GF-D8 (cell line): ENCODE results near the gene UTP25.

Source experiments
- DNase-seq: peaks from one replicate; lab custom pipeline; 2025; lab: John Stamatoyannopoulos, UW

The UTP25 gene

DNA sequence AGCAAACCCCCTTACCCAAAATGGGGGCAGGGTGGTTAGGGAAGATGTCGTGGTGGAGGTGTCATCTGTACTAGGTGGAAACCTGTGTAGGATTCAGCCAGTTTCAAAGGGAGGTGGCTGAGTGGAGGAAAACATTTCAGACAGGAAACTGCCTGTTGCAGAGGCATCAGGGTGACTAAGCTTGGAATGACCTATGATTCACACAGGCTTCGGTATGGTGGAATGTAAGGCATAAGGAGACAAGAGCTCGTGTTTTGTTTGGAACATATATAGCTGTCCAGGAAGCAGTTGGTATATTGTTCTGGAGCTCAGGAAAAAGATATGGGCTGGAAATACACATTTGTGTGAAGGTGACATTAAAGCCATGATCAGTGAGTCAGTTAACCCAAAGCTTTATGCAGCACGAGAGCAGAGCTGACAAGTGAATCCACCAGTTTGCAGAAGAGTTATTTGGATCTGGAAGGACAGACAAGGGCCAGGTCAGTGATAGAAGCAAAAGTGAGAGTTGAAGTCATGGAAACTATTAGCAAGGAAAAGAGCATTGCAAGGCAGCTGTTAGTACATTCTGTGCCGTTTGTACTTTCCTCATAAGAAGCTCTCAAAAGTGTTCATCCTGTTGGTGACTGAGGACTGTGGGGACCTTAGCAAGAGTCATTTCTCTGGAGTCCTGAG lies 12.2 kb downstream of the UTP25 start:
- no peak for DNase-seq

DNA sequence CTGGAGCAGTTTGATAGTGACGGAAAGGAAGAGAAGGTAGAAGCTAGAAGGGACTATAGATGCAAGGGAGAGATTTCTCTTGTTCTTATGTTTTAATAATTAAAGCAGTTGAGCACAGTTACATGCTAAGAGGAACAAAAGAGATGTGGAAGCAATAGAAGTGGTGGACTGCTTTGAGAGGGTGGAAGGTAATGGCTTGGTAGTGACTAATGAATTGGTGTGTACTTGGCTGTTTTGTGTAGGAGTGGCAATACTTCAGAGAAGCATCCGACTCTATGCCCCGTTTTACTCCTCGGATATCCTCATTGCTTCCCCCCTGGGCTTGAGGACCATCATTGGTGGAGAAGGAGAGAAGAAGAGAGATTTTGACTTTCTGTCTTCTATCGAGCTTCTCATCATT lies 12.8 kb downstream of the UTP25 start:
- no peak for DNase-seq

DNA sequence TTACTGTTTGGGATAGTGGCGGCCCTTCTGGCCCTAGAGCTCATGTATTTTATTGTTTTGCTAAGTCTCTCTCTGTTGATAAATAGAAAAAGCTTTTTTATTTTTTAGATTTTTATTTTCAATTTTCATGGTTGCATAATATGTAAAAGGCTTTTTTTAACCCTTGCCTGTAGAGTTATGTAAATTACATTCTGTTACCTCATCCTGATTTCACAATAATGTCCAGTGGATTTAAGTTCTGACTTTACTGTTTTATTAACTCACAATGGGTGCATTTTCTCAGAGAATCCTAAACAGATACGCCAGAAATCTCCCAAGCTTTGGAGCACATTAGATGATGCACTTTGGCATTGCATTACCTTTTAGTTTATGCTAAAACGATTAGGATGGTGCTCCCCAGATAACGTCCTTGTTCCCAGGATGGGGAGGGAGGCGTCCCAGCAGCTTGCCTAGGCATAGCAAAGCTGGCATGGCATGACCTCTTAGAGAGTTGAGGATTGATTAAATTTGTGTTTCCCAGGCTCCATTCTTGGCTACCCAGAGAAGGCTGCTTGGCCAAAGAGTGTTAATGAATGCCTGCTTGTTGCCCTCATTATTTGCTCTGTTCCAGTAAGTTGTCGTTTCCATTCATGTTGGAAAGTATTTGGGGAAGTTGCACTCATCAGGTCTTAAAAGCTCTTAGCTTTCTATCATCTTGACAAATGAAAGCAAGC lies 17.1 kb downstream of the UTP25 start:
- no peak for DNase-seq

DNA sequence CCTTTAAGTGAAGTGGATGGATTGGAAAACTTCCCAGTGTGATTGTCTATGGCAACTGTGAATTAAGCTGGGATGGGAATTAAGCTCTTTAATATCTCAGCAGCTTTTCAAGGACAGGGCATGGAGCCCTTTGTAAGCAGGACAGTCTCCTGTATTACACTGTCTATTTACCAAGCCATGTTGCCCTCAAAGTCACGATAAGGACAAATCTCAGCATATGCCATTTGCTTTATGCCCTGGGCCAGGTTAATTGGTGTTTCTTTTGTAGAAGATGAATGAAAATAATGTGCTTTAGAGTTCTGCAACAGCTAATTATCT lies 17.6 kb downstream of the UTP25 start:
- DNase-seq: no peak

DNA sequence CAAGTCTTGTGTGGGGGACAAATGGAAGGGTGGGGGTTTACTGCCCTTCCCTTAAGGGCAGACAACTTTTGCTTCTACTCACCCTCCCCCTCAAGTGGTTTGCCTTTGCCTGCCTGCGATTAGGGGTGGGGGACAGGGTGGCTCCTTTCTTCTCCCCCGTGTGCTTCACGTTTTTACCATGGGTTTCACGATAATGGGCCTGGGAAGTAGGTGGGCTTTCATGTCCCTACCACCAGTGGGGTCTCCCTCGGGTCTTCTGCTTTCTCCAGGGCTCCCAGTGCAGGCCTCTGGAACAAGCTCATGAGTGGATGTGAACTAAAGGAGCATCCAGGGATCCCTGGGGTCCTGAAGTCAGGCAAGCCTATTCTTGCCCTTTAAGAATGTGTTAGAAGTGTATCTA lies 21.6 kb downstream of the UTP25 start:
- no peak for DNase-seq

DNA sequence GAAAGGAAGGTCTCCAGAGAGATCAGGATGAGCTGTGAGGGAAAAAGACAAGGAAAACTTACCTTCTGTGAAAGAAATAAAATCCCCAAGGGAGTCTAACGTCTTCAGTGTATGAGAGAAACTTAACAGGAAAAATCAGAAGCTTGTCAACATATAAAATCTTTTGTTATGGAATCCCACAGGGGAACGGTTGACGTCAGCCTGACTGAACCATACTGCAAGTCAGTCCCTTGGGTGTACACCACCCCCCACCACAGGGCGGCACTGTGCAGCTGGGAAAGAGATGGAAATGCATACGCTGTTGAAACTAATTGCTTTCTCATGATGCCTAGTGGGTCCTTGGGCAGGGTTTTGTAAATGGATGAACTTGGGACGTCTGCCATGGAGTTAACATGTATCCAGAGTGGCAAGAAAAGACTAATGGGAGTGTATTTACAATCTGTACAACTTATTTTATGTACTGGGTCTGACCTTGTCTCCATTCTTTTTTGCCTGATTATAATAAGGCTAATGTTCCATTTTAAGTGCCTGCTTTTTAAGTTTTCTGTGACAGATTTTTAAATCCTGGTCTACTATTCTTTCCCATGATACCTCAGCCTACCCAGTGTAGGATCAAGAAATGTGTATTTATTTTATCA lies 22.7 kb downstream of the UTP25 start:
- DNase-seq: no peak

DNA sequence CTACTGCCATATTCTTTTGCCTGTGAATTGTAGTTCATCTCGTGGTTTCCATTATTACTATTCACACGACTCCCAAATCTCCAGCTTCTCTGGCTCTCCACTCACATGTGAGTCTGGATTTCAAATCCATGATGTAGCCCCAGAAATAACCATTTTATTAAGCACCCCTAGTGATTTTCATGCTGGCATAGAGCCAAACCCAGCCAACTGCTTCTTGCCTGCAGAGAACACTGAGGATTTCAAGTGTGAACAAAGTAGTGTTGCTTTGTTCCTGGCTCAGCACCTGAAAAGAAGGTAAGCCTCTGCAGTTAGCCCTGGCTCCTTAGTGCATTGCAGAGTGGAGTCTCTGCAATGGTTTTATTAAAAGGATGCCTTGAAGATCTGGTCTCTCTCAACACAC lies 25.9 kb downstream of the UTP25 start:
- DNase-seq: no peak

DNA sequence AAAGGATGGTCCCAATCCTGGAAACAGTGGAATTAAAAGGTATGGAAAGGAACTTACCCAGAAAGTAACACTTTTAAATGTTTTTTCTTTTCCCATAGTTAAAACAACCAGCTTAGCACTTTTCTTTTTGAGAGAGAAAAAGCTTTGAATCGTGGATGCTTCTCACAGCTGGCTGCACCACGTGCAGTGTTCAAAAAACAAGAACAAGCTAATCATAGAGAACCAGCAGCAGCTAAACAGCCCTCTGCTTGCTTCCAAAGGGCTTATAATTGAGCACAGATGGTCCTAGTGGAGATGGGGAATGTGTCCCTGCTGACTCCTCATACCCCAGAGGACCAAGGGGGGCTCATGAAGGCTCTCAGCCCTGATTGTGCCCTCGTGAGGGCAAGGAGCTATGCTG lies 26.4 kb downstream of the UTP25 start:
- no peak for DNase-seq

DNA sequence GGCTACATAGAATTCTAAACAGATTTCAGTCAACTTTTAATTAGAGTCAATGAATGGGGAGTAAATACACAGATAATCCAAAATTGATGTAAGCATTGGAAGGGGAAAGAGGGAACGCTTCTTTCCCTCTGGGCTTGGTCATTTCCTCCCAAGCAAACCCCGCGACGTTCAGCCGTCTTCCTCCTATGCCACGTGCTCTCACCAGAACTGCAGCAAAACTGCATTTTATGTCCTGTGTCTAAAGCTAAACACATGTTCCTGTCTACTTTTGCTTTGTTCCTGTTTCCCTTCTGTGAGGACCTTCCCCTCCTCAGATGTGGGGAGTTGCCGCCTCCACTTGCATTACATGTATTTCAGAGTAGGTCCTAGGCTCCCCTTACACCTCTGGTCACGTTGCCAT lies 27.2 kb downstream of the UTP25 start:
- no peak for DNase-seq

DNA sequence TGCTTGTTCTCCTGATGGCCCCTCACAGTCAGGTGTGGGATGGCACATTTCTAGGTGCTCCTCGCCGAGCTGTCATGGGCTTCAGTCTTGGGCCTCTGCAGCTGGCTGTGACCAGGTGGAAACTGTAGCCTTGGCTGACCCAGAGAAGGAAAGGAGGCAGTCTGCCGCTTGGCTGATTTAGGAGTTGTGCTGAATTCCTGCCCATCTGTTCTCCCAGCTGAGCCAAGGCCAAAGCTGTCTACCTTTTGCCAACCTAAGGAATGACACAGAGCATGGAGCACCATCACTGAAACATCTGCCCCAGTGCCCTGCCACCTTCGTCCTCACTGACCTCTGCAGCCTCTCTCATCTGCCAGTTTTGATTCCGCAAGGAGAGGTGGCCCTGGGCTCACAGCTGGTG lies 27.9 kb downstream of the UTP25 start:
- no peak for DNase-seq

DNA sequence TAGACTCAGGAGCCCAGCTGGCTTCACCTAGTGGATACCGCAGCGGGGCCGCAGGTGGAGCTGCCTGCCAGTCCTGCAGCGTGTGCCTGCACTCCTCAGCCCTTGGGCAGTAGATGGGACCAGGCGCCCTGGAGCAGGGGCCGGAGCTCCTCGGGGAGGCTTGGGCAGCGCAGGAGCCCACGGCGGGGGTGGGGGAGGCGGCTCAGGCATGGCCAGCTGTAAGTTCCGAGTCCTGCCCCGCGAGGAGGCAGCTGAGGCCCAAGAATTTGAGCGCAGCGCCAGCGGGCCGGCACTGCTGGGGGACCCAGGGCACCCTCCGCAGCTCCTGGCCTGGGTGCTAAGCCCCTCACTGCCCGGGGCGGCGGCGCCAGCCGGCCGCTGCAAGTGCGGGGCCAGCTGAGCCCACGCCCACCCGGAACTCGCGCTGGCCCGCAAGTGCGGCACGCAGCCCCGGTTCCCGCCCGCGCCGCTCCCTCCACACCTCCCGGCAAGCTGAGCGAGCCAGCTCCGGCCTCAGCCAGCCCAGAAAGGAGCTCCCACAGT lies 30.9 kb downstream of the UTP25 start:
- DNase-seq: no peak

DNA sequence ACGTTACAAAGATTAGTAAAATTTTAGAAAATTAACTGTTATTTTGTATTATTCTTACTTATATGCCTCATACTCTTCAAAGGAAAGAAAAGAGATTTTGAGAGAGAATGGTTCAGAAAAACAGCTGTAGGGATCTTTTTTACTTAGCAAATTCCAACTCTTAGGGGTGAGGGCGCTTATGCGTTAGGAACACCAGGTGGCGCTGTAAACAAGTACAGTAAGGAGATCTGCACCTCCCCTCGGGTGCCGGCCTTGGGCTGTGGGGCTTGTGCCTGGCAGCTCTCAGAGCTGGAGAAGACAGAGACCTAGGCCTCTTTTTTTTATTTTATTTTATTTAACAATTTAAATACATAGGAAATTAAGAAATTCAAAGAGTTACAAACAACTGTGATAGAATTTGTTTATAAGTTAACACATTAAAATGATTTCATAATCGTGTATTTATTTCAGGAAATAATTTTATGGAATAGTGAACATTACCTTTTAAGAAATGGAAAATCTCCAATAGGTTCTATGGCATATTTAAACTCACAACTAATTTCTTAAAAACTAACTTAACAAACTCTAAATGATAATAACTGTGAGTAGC lies 32.6 kb downstream of the UTP25 start:
- DNase-seq: peak; percentile 34

DNA sequence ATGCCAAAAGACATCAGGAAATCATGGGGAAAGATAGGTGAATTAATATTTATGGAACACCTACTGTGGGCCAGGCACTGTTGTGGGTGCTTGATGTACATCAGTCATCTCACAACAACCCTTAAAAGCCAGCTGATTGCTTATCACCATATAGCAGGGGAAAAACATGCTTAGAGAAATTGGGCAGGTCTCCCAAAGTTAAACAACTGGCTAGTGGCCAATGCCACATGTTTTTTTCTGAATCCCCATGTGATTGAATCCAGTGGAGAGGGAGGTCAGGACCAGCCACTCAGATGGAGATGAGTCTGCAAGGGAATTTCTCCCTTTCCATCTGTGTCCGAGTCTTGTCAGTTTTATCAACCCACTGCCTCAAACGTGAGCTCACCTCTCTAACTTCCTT lies 33.5 kb downstream of the UTP25 start:
- DNase-seq: no peak

DNA sequence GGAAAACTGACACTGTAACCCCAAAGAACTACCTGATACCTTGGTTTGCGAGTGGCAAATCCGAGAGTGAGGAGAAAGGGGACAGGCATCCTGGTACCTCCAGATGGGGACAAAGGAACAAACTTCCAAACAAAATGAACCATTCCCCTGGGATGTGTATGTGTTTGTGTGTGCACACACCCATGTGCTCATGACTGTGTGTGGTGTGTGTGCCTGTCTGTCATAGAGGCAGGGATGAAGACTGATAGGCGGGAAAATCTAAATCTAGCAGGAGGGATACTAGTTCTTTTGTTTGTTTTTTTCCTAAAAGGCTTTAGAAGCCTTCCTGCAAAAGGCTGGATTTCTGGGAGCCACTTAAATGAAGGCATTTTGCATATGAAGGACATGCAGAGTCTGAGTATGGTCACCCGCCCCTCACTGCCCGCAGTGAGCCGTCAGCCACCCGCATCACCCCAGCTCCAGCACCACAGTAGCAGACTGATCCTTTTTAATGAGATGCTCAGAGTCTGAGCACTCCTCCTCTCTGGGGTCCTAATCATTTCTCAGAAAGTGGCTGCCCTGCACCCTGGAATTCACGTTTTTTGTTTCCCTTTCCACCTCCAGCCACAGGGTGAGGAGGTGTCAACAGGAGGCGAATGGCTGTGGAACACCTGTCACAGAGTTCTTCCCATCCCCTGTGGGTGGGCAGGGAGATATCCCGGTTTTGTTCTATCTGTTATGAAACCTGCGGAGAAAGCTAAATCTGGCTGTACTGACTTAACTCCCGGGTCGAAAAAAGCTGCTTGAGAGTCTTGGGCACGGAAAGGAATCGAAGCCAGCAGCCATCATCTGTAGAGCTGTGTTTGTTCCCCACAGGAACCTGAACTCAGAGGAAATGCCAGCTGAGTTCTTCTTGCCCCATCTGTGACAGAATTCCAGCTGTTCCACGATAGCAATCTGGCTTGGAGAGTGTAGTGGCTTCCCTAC lies 34.9 kb downstream of the UTP25 start:
- no peak for DNase-seq

DNA sequence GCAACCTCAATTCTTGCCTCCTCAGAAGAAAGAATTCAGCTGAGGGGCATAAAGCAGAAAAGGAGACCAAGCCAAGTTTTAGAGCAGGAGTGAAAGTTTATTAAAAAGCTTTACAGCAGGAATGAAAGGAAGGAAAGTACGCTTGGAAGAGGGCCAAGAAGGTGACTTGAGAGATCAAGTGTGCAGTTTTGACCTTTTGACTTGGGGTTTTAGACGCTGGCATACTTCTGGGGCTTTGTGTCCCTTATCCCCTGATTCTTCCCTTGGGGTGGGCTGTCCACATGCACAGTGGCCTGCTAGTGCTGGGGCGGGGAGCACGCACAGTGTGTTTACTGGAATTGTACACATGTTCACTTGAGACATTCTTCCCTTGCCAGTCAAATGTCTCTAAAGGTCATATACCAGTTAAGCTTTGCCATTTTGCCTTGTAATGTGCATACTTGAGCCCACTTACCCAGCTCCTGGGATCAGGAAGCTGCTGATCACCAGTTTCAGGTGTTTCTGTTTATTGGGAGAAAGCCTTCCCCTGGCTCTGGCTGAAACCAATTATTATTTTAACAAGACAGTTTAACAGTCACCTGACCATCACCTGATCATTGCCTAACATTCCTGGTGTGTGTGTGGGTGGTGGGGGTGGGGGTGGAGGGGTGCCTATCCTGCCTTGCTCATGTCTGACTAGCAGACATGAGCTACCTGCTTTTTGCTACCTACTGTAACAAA lies 36.2 kb downstream of the UTP25 start:
- no peak for DNase-seq

DNA sequence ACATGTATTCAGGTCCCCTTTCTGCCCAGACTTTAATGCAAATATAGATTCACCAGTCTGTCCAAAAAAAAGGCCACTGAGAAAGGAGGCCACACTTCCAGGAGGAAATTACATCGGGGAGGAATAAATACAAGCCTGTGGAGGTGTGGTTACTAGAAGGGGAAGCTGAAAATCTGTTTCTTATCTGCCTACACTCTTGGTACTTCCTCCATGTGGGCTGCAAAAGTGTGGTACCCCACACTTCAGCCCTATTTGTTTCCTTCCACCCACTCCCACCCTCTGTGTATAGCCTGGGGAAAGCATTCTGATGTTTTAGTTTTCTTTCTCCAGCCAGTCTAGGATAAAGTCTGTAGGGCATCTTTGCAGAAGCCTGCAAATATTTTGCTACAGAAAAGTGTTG lies 38.4 kb downstream of the UTP25 start:
- DNase-seq: peak; percentile 7

DNA sequence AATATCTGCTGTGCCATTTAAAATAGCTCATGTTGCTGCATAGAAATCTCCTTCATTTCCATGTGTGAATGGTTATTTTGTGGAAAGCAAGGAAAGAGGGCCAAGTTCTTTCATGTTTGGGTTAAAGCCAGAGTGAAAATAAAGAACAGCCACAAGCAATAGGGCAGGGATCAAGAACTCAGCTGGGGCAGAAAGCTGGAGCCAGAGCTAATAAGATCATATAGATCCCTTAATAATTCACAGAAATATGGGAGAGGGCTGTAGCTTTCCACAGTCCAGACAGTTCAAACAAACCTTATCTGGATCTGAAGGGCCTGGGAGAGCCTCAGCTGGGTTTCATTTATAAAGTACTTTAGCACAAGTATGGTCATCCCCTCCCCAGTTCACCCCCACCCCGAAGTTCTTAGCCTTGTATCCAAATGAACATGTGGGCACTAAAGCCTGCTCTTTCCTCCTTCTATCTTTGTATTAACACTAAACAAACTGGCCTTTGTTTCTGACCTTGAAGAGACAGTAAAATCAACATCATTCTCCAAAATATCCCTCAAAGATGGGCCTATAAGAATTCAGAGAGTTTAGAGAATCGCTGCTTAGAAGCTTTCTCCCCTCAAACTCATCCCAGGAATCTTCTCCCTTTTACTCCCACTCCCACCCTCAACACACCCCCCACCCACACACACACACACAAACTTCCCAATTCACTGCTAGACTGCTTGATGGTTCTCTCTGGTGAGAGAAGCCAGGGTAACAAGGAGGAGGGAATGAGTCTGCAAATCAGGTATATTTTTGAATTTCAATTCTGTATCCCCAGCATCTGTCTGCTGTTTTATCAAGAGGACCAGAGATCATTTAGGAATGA lies 41.7 kb downstream of the UTP25 start:
- DNase-seq: no peak

DNA sequence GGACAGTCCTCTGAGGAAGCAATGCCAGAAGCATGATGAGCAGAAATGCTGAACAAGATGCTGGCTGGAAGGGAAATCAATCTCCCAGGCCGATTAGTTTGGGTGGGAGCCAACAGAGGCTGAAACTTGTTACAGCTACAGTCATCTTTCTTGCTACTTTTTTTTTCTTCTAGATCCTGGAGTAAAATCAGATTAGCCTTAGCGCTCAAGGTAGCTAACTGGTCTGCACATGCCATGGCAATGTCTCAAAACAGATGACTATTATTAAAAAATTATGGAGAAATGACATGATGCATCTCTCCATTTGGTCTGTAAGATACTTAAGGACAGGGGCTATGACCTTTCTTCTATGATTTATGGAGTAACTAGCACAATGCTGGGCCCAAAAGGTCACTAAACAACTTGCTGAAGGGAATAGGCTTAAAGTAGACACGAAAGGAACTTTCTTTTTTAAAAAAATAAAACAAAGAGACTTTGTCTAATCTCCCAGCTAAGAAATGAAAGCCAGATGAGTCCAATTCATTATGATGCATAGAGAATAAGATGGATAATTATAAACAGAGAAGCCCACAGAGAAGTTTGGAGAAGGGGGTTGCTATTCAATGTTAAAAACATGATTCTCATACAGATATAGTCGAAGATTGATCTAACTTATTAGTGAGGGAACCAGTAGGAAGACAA lies 42.5 kb downstream of the UTP25 start:
- DNase-seq: no peak

DNA sequence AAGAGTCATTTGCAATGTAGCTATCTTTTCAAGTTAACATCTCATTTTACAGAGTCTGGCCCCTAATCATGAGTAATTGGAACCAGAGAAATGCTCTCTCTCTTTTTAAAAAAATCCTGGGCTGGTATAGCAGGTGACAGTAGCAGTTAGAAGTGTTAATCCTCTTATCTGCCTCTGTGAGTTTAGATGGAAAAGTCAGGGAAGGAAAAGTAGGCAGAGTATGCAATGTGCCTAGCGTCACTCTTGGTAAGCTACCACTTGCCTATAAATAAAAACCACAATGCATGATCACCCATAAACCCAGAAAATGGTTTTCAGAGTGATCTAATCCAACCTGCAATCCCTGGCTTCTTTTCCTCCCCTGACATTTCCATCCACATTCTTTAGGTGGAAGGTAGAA lies 43.2 kb downstream of the UTP25 start:
- DNase-seq: no peak

DNA sequence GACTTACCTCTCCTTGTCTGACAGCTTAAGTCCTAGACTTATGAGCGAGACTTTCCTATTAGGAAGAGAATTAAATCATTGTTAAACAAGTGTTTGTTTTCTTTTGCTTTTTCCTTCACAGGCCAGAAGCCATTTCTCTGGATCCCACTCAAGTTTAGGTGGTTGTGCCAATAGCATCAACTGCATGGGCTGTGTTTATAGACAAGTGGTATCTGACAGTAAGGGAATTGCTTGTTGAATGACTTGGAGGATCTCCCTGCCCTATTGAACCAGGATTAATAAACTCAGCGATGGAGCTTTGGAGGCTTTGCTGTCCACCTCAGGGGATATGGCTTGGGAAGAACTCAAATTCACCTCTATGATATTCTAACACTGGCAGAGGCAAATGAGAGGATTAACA lies 43.7 kb downstream of the UTP25 start:
- DNase-seq: no peak
